HepG2 (cell line): ENCODE data around the gene LRRC51. TPM values are rescaled to one million over a fixed set of nuclear protein-coding genes. Genes with fewer than 3 reads are reported as not detected.

Experiments used
- HES4 ChIP-seq: sonication (generic); formaldehyde crosslinking; IDR thresholded peaks from 2 replicates; pipeline ENCODE4 v1.9.0; 2021; ENCODE audit warnings: mild to moderate bottlenecking, missing genetic modification reagents, borderline replicate concordance
- HOXA3 ChIP-seq: sonication (generic); formaldehyde crosslinking; IDR thresholded peaks from 2 replicates; pipeline ENCODE4 v1.5.0; 2020; ENCODE audit warnings: missing genetic modification reagents
- MAZ ChIP-seq, 2 experiments: sonication (generic) in 1 of 2; formaldehyde crosslinking in 1 of 2; IDR thresholded peaks; 2 replicates each; pipeline versions ENCODE4 v1.5.0 to v1.6.1; 2012 to 2020; ENCODE audit warnings: low read depth in 2 of 2, mild to moderate bottlenecking in 2 of 2, borderline replicate concordance in 1 of 2, improper control_type of control experiment in 1 of 2, low read length in 1 of 2, missing genetic modification reagents in 1 of 2, moderate library complexity in 1 of 2
- MBNL3 ChIP-seq: fragments of 250-450 bp; sonication (Bioruptor Pico); conservative IDR thresholded peaks from 2 replicates; pipeline ENCODE4 v1.8.0; 2022; ENCODE audit warnings: mild to moderate bottlenecking, inconsistent platforms
- NCOA5 ChIP-seq: sonication (generic); formaldehyde crosslinking; IDR thresholded peaks from 2 replicates; pipeline ENCODE4 v1.4.0; 2020; ENCODE audit warnings: missing genetic modification reagents
- RBM22 ChIP-seq: fragments of 200-400 bp; formaldehyde crosslinking; optimal IDR thresholded peaks from 2 replicates; pipeline ENCODE3; 2017; ENCODE audit warnings: mild to moderate bottlenecking, low read length, moderate library complexity
- ZFP1 ChIP-seq: IDR thresholded peaks from 2 replicates; pipeline ENCODE4 v1.6.1; 2016
- ZMYM2 ChIP-seq: sonication (generic); formaldehyde crosslinking; IDR thresholded peaks from 2 replicates; pipeline ENCODE4 v1.8.0; 2022; ENCODE audit warnings: mild to moderate bottlenecking, missing genetic modification reagents
- ZNF350 ChIP-seq: sonication (generic); formaldehyde crosslinking; IDR thresholded peaks from 2 replicates; pipeline ENCODE4 v1.4.0; 2020; ENCODE audit warnings: mild to moderate bottlenecking, low read depth, missing genetic modification reagents, borderline replicate concordance
- ZNF407 ChIP-seq: sonication (generic); formaldehyde crosslinking; IDR thresholded peaks from one replicate; pipeline ENCODE4 v1.5.1; 2020; ENCODE audit warnings: mild to moderate bottlenecking, missing genetic modification reagents; ENCODE audit errors: not compliant biosample characterization
- ZNF468 ChIP-seq: sonication (generic); formaldehyde crosslinking; IDR thresholded peaks from 2 replicates; pipeline ENCODE4 v1.8.0; 2022; ENCODE audit warnings: mild to moderate bottlenecking, moderate library complexity, missing genetic modification reagents
- ZNF570 ChIP-seq: sonication (generic); formaldehyde crosslinking; IDR thresholded peaks from 2 replicates; pipeline ENCODE4 v1.4.0; 2020; ENCODE audit warnings: mild to moderate bottlenecking, missing genetic modification reagents, borderline replicate concordance
- ZNF619 ChIP-seq: sonication (generic); formaldehyde crosslinking; IDR thresholded peaks from 2 replicates; pipeline ENCODE4 v1.4.0; 2020; ENCODE audit warnings: mild to moderate bottlenecking, missing genetic modification reagents
- ZNF766 ChIP-seq: sonication (generic); formaldehyde crosslinking; IDR thresholded peaks from 2 replicates; pipeline ENCODE4 v1.5.0; 2020; ENCODE audit warnings: missing genetic modification reagents, borderline replicate concordance
- ZSCAN20 ChIP-seq: sonication (generic); formaldehyde crosslinking; IDR thresholded peaks from 2 replicates; pipeline ENCODE4 v1.4.0; 2020; ENCODE audit warnings: missing genetic modification reagents, mild to moderate bottlenecking, borderline replicate concordance
- ZUFSP ChIP-seq: sonication (generic); formaldehyde crosslinking; IDR thresholded peaks from 2 replicates; pipeline ENCODE4 v1.9.0; 2021; ENCODE audit warnings: missing genetic modification reagents, mild to moderate bottlenecking, borderline replicate concordance
- polyA plus RNA-seq, 8 experiments: library from polyadenylated mRNA; depleted of rRNA in 3 of 8; stranded (reverse) in 7 of 8; unstranded in 1 of 8; fragments of >200 nt; fragmentation: Illumina TruSeq in 4 of 8; extraction: Trizol in 4 of 8; gene quantifications; 2 replicates each; pipeline versions ENCODE4 v1.2.1 to v1.2.3, GENCODE V29; 2011 to 2016; ENCODE audit warnings: low read depth in 4 of 8, missing spikeins in 1 of 8, mixed read lengths in 1 of 8; ENCODE audit not compliant: insufficient read depth in 1 of 8
- total RNA-seq, 5 experiments: library from RNA; depleted of rRNA; stranded (reverse); fragments of >200 nt; fragmentation: Illumina TruSeq; extraction: Trizol; gene quantifications; 2 replicates each; pipeline ENCODE4 v1.2.3, GENCODE V29; 2016; ENCODE audit warnings: low read depth in 1 of 5

The LRRC51 gene
- total and polyA plus RNA-seq, 2 of the 13 experiments (the other 11 are each of a cell fraction or from before 2014, with no cell fraction given), result 5.3 to 6.0 TPM

- TF ChIP-seq ZNF766, result no peak
- TF ChIP-seq RBM22, result peak; percentile 37
- peak; percentile 61 for TF ChIP-seq HOXA3 (CRISPR knock-in tag)
- no peak for TF ChIP-seq ZSCAN20
- no peak; the same call in 1 of the 2 replicates for TF ChIP-seq ZNF350 (CRISPR knock-in tag)
- TF ChIP-seq MBNL3 (CRISPR knock-in tag), result no peak
- TF ChIP-seq NCOA5, result no peak
- no peak for TF ChIP-seq ZNF407
- TF ChIP-seq ZNF468 (CRISPR knock-in tag), result no peak
- TF ChIP-seq ZNF619 (CRISPR knock-in tag), result no peak
- TF ChIP-seq ZNF570 (CRISPR knock-in tag), result no peak
- no peak for TF ChIP-seq HES4 (CRISPR knock-in tag)
- TF ChIP-seq ZMYM2 (CRISPR knock-in tag), result no peak
- no peak for TF ChIP-seq ZFP1 (CRISPR knock-in tag)
- TF ChIP-seq MAZ (IDR thresholded peaks at IDR 0.05; ENCODE audit: borderline replicate concordance, low read depth, low read length), result peak; percentile 35; the same call in 1 of the 2 replicates
- peak; percentile 62 for TF ChIP-seq MAZ (CRISPR knock-in tag; IDR thresholded peaks at IDR 0.05; ENCODE audit: low read depth)
- no peak for TF ChIP-seq ZUFSP (CRISPR knock-in tag)
Observed at GRCh38 chr11:72040491-72041363, 39.9 kb upstream of the LRRC51 start (continued).
